Muscle of arm (tissue), 14 donors: Measurements from ENCODE around the gene SMCO1. TPM values are rescaled to one million over a fixed set of nuclear protein-coding genes. Genes with fewer than 3 reads are reported as not detected.
A peak's percentile ranks its signal among the peaks of the same experiment; 100 is the strongest.
"Not testable (repeated sequence)": the region's sequence is repeated elsewhere in the genome, so short reads cannot be mapped to it uniquely, and the experiment has no call there.

Experiments used
- DNase-seq: peaks from one replicate; pipeline ENCODE4 v3.0.0-alpha.2; 2013
- long read RNA-seq, 11 donors: transcript quantifications; one replicate each; lab custom pipeline, GENCODE V29; 2026
- polyA plus RNA-seq, 12 donors: library from polyadenylated mRNA; unstranded; fragments of 120-200 nt; gene quantifications; one replicate each; pipeline ENCODE4 v1.2.1, GENCODE V29; 2013; ENCODE audit not compliant: insufficient read length in 12 of 12

The SMCO1 gene, protein sequence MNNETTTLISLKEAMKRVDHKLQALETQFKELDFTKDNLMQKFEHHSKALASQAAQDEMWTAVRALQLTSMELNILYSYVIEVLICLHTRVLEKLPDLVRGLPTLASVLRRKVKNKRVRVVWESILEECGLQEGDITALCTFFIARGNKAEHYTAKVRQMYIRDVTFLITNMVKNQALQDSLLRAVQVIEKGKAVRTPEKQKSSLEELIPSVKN
- polyA plus RNA-seq, result 1 to 10 TPM in 9 of 12 donors, under 1 TPM in 1, not detected in 2; 0.79 to 5.3 (median 2.3) TPM
- long read RNA-seq, donor 1, result 0 reads
- long read RNA-seq, donor 2, partial matches to known transcripts, result 0 of 1 reads
- long read RNA-seq, donor 2, other reads (novel, unspliced or antisense), result 0 of 1 reads
- long read RNA-seq, donor 3, result 0 reads
- long read RNA-seq, donor 4, result 0 reads
- long read RNA-seq, donor 5, partial matches to known transcripts, result 0 of 2 reads
- long read RNA-seq, donor 5, other reads (novel, unspliced or antisense), result 0 of 2 reads
- long read RNA-seq, donor 6, result 0 reads
- long read RNA-seq, donor 7, result 0 reads
- long read RNA-seq, donor 8, partial matches to known transcripts, result 0 of 2 reads
- long read RNA-seq, donor 8, other reads (novel, unspliced or antisense), result 0 of 2 reads
- long read RNA-seq, donor 9, partial matches to known transcripts, result 0 of 1 reads
- long read RNA-seq, donor 9, other reads (novel, unspliced or antisense), result 0 of 1 reads
- long read RNA-seq, donor 10, result 0 reads
- long read RNA-seq, donor 11, partial matches to known transcripts, result 0 of 1 reads
- long read RNA-seq, donor 11, other reads (novel, unspliced or antisense), result 0 of 1 reads

- no peak for DNase-seq
These were observed at the start of gene SMCO1 for GRCh38 chr3:196514913-196515621. SMCO1 (minus strand) TSS chr3:196515346; CDS start chr3:196515209, 137 bp downstream.

GRCh38 chr3:196563721-196564225 lies 48.6 kb upstream of the SMCO1 start:
- no peak for DNase-seq

GRCh38 chr3:196559826-196560225 lies 44.7 kb upstream of the SMCO1 start:
- DNase-seq, result no peak

GRCh38 chr3:196558476-196558875 lies 43.3 kb upstream of the SMCO1 start:
- no peak for DNase-seq

GRCh38 chr3:196557236-196557635 lies 42.1 kb upstream of the SMCO1 start:
- no peak for DNase-seq

DNA sequence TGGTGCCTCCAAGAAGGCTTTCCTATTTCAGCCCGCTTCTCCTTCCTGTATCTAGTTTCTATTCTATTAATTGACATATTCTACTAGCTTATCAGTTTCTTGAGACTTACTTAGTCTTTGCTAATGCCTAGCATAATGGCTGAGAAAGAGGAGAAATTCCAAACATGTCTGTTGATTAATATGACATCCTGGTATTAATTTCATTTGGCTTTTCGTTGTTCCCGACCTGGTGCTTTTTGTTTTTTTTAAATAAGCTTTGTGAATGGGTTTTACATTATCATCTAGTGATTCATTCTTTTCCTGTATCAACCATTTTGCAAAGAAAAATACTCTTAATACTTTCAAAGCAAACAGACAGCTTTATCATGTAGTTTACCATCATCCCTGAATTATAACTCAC lies 40.1 kb upstream of the SMCO1 start:
- no peak for DNase-seq

DNA sequence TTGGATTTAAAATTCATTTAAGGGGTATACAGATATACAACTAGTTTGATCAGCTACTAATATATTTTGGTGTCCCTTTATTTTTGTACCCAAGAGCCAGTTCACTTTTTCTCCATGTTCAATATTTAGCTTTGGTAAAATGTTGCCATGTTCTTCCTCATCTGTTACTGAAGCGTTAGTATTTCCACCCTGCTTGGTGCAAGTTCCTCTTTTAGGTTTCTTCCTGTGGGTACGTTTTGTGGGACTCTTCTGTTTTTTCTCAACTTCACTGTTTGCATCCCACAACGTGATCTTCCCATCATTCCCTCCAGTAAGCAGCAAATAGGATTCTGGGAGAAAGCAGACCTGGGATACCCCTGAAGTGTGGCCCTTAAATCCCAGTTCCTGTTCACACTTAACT lies 39.1 kb upstream of the SMCO1 start:
- DNase-seq, result no peak

DNA sequence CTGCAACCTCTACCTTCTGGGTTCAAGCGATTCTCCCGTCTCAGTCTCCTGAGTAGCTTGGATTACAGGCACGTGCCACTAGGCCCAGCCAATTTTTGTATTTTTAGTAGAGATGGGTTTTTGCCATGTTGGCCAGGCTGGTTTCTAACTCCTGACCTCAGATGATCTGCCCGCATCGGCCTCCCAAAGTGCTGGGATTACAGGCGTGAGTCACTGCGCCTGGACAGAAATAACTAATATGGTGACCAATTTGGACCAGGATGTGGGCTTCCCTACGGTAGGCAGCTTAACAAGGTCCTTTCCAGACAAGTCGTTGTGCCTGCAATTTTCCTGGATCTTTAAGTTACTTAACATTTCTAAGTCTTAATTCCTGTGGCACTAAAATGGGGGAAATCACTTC lies 38.4 kb upstream of the SMCO1 start:
- DNase-seq, result no peak

GRCh38 chr3:196552253-196552652 lies 37.1 kb upstream of the SMCO1 start:
- no peak for DNase-seq

DNA sequence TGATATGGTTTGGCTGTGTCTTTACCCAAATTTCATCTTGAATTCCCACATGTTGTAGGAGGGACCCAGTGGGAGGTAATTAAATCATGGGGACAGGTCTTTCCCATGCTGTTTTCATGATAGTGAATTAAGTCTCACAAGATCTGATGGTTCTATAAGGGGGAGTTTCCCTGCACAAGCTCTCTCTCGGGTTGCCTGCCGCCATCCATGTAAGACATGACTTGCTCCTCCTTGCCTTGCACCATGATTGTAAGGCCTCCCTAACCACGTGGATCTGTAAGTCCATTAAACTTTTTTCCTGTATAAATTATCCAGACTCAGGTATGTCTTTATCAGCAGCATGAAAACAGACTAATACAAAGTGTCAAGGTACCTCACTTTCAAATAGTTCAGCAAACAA lies 35.0 kb upstream of the SMCO1 start:
- DNase-seq, result not testable (repeated sequence)

- DNase-seq, result not testable (repeated sequence)
These were observed 34.2 kb upstream of the SMCO1 start for GRCh38 chr3:196549312-196549711.

DNA sequence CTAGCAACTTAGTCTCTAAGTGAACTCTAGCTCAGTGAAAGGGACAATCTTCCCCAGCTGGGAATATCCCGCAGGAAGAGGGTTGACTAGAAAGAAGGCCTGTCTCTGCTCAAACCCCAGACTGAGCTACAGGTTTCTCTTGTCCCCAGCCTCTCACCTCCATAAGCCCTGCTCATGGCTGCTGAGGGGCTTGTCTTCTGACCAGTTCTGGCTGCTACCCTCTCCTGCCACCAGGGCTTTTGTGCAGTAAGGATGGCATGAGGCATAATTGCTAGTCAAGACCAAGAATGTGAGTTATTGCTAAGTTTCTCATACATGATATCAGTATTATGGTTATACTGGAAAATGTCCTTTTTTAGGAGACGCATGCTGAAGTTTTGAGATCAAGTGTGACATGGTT lies 31.9 kb upstream of the SMCO1 start:
- DNase-seq, result no peak

GRCh38 chr3:196546537-196546936 lies 31.4 kb upstream of the SMCO1 start:
- DNase-seq, result no peak

DNA sequence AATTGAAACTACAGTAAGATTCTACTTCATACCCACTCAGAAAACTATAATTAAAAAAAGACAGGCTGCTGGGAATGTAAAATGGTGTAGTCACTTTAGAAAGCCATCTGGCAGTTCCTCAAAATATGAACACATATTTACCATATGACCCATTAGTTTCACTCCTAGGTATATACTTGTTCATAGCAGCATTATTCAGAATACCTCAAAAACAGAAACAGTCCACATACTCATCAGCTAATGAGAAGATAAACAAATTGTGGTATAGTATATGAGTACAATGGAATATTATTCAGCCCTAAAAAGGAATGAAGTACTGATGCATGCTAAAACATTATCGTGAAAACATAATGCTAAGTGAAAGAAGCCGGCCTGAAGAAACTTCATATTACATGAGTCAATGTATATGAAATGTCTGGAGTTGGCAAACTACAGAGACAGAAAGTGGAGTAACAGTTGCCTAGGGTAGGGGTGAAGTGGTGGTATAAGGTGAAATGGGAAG lies 29.4 kb upstream of the SMCO1 start:
- no peak for DNase-seq

DNA sequence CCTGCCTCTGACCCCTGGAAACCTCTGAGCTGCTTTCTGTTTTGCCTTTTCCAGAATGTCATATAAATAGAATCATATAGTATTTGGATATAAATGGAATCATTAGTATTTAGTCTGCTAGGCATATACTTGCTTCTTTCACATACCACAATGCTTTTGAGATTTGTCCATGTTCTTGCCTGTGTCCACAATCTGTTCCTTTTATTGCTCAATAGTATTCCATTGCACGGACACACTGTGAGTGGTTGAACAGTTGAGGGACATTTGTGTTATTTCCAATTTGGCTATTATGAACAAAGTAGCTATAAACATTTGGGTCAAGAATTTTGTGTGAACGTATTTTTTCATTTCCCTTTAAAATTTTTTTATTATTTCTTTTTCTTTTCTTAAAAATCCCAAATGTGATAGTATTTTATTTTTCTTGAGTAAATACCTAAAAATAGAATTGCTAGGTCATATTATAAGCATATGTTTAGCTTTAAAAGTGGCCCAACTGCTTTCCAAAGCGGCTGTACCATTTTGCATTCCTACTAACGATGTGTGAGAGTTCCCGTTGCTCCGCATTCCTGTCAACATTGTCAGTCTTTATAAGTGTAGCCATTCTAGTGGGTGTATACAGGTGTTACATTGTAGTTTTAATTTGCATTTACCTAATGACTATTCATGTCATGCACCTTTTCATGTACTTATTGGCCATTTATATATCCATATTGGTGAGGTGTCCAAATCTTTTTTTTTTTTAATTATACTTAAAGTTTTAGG lies 26.7 kb upstream of the SMCO1 start:
- no peak for DNase-seq

DNA sequence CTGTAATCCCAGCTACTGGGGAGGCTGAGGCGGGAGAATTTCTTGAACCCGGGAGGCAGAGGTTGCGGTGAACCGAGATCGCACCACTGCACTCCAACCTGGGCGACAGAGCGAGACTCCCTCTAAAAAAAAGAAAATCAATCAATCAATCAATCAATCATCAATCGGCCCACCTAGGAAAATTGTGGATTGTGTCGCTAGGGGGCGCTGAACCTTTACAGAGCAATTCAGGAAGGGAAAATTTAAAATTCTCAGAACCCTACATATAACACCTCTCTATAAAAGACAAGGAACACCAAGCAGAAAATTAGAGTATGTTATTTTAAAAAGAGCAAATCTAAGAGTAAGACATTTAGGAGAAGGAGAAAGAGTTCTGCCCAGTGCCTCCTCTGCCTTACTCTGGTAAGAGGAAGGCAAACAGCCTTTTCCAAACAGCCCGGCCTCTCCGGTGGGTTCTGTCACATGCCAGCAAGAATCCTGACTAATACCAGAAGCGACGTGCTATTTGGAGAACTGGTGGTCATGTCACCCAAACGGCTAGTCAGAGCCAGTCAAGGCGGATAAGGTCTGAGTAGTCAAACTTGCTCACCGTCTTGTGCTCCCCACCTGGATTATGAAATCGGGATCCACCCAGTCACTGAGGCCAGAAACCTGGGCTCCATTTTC lies 22.3 kb upstream of the SMCO1 start:
- DNase-seq, result peak; percentile 33

DNA sequence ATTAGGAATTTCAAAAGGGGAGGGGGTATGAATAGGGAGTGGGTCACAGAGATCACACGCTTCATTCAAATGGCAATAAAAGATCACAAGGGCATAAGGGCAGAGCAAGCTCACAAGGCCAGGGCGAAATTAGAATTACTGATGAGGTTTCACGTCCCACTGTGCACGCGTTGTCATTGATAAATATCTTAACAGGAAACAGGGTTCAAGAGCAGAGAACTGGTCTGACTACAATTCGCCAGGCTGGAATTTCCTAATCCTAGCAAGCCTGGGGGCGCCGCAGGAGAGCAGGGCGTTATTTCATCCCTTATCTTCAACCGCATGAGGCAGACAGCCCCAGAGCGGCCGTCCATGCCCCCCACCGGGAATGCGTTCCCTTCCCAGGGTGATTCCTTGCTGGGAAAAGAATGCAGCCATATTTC lies 18.1 kb upstream of the SMCO1 start:
- no peak for DNase-seq

- DNase-seq, result no peak
These were observed 16.3 kb upstream of the SMCO1 start for GRCh38 chr3:196531418-196531817.

DNA sequence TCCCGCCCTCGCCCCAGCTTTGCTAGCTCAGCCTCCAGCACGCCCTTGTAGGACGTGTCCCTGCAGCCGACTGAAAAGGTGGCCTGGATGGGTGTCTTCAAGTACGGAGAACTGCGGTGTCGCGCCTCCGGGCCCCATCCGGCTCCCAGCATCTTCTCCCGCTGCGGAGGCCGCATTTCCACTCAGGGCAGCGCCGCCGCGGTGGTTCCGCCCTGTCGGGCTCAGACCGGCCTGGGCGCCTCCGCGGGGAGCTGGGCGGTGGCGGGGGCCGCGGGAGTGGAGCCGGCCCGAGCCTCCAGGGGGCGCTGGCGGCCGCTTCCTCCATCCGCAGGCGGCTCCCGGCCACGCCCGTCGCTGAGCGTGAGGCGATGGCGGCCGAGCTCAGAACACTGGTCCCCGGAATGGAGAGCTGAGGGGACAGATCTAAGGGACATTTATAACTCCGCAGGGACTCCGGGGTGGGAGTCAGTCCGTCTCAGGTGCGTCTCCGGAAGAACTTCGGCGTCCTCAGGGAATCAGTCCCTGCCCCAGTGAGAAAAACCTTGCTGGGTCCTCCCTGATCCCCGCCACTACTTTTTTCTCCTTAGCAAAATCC lies 13.6 kb upstream of the SMCO1 start:
- peak; percentile 50 for DNase-seq

DNA sequence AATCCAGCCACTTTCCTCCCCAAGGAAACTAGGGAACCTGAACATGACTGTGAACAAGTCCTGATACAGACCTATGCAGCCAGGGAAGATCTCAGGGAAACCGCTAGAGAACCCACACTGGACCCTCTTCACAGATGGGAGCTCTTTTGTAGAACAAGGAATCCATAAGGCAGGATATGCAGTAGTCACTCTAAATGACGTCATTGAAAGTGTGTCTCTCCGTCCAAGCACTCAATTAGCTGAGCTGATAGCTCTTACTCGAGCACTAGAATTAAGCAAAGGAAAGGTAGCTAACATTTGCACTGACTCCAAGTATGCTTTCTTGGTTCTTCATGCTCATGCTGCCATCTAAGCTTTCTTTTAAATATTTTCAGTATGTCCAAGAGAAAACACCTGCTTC lies 10.0 kb upstream of the SMCO1 start:
- DNase-seq, result no peak
